GM10266 (cell line): Measurements from ENCODE around the gene CXorf66.
A peak's percentile ranks its signal among the peaks of the same experiment; 100 is the strongest.

Source experiments
- DNase-seq: peaks from one replicate; pipeline ENCODE4 v3.0.0; 2012; ENCODE audit errors: extremely low spot score
- CTCF ChIP-seq: IDR thresholded peaks from 2 replicates; pipeline ENCODE4 v1.5.1; 2012; ENCODE audit warnings: mild to moderate bottlenecking, low read depth; ENCODE audit not compliant: control insufficient read depth, insufficient read depth; ENCODE audit errors: missing control alignments

Gene CXorf66

GRCh38 chrX:139932901-139933796 lies 32.2 kb downstream of the CXorf66 start, which contains the start of gene ATP11C:
ATP11C (minus strand) TSS chrX:139933053; CDS start chrX:139932042, 1,011 bp downstream.
- peak; percentile 79 for DNase-seq
- peak; percentile 49 for TF ChIP-seq CTCF

GRCh38 chrX:139932073-139932900 lies 33.0 kb downstream of the CXorf66 start:
- peak; percentile 47 for DNase-seq
- no peak for TF ChIP-seq CTCF

- no peak for TF ChIP-seq CTCF
- no peak for DNase-seq
Observed at GRCh38 chrX:139931646-139932072, 33.7 kb downstream of the CXorf66 start.

- DNase-seq, result peak; percentile 10
- no peak for TF ChIP-seq CTCF
Observed at GRCh38 chrX:139930916-139931645, 34.2 kb downstream of the CXorf66 start.

GRCh38 chrX:139930401-139930800 lies 34.9 kb downstream of the CXorf66 start:
- no peak for TF ChIP-seq CTCF

GRCh38 chrX:139929876-139930275 lies 35.4 kb downstream of the CXorf66 start:
- TF ChIP-seq CTCF, result no peak
- DNase-seq, result no peak

More at GRCh38 chrX:139930401-139930800, 34.9 kb downstream of the CXorf66 start:
- DNase-seq, result no peak
